Central memory CD4-positive, alpha-beta T cell (primary cell): ENCODE data around the gene COA6.
"Not testable (repeated sequence)": the region's sequence is repeated elsewhere in the genome, so short reads cannot be mapped to it uniquely, and the experiment has no call there.

Source experiments
- DNase-seq: peaks from one replicate; pipeline ENCODE4 v3.0.0; 2022

COA6 gene

GRCh38 chr1:234371414-234371813 lies 1.8 kb upstream of the COA6 start:
- no peak for DNase-seq

- no peak for DNase-seq
These were observed 1.1 kb upstream of the COA6 start for GRCh38 chr1:234372011-234372757.

- no peak for DNase-seq
These were observed 651 bp downstream of the COA6 start for GRCh38 chr1:234373959-234374254.

- no peak for DNase-seq
These were observed 2.4 kb downstream of the COA6 start for GRCh38 chr1:234375672-234376071.

- not testable (repeated sequence) for DNase-seq
These were observed 6.4 kb downstream of the COA6 start for GRCh38 chr1:234379591-234380109.

GRCh38 chr1:234381699-234382555 lies 8.7 kb downstream of the COA6 start:
- no peak for DNase-seq

GRCh38 chr1:234386122-234386521 lies 12.9 kb downstream of the COA6 start:
- no peak for DNase-seq

GRCh38 chr1:234388094-234388493 lies 14.8 kb downstream of the COA6 start:
- no peak for DNase-seq

GRCh38 chr1:234393190-234393589 lies 19.9 kb downstream of the COA6 start:
- no peak for DNase-seq

GRCh38 chr1:234395297-234395696 lies 22.0 kb downstream of the COA6 start:
- DNase-seq, result no peak

- DNase-seq, result no peak
These were observed 22.8 kb downstream of the COA6 start for GRCh38 chr1:234396092-234396491.

GRCh38 chr1:234396871-234397270 lies 23.6 kb downstream of the COA6 start:
- no peak for DNase-seq

GRCh38 chr1:234397732-234398131 lies 24.5 kb downstream of the COA6 start:
- DNase-seq, result no peak

GRCh38 chr1:234398849-234399381 lies 25.7 kb downstream of the COA6 start:
- no peak for DNase-seq

- DNase-seq, result not testable (repeated sequence)
These were observed 26.3 kb downstream of the COA6 start for GRCh38 chr1:234399515-234399914.

GRCh38 chr1:234400773-234401172 lies 27.5 kb downstream of the COA6 start:
- DNase-seq, result peak; percentile 12

- DNase-seq, result no peak
These were observed 28.4 kb downstream of the COA6 start for GRCh38 chr1:234401658-234402057.

- no peak for DNase-seq
These were observed 29.7 kb downstream of the COA6 start for GRCh38 chr1:234402939-234403338.

GRCh38 chr1:234405676-234406075 lies 32.4 kb downstream of the COA6 start:
- DNase-seq, result no peak

- DNase-seq, result no peak
These were observed 33.6 kb downstream of the COA6 start for GRCh38 chr1:234406871-234407270.

GRCh38 chr1:234408757-234409156 lies 35.5 kb downstream of the COA6 start:
- DNase-seq, result peak; percentile 77

- peak; percentile 62 for DNase-seq
These were observed 36.1 kb downstream of the COA6 start for GRCh38 chr1:234409328-234409727.

- DNase-seq, result no peak
These were observed 39.6 kb downstream of the COA6 start for GRCh38 chr1:234412830-234413229.

GRCh38 chr1:234413485-234413884 lies 40.2 kb downstream of the COA6 start:
- no peak for DNase-seq
